HL-60/S4 treated with phorbol 12-myristate 13-acetate at 8.2 ng/mL for 4 days and 3 days (cell line): ENCODE measurements around the gene MEF2A.

Experiments used
- in situ Hi-C: fragments of 300-500 bp; cut with MboI; formaldehyde crosslinking; loops from 2 replicates; pipeline ENCODE4 v1.15.0; 2022; ENCODE audit warnings: low sequenced_read_pairs

The MEF2A gene

DNA sequence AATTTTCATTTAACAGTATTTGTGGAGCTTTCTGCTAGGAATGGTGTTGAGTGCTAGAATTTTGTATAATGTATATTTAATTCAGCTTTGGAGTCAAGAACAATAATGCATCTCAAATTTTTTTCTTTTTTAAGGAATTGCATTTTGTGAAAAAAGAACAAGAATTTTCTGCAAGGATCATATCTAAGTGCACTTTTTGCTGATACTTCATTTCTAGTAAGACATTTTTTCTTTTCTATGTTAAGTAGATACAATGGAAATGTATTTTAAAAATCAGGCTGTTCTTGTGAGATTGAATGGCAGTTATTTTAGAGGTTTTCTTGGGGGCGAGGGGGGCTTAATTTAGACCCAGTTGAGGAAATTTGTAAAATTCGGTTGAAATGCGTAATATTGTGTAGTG is 32.5 kb downstream of the MEF2A start:
- in situ Hi-C loops = no loop called here

DNA sequence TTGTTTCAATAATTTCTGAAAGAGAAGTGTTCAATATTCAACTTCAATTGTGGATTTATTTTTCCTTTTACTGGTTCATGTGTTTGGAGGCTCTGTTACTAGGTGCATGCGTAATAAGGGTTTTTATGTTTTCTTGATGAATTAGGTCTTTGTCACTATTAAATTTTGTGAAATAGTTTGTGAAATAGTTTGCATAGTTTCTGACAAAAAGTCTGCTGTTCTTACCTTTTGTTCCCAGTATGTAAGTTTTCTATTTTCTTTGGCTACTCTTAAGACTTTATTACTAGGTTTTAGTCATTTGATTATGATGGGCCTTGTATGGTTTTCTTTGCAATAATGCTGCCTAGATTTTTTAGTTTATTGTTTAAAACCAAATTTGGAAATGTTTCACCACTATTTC is 38.0 kb downstream of the MEF2A start:
- in situ Hi-C loops = no loop called here

DNA sequence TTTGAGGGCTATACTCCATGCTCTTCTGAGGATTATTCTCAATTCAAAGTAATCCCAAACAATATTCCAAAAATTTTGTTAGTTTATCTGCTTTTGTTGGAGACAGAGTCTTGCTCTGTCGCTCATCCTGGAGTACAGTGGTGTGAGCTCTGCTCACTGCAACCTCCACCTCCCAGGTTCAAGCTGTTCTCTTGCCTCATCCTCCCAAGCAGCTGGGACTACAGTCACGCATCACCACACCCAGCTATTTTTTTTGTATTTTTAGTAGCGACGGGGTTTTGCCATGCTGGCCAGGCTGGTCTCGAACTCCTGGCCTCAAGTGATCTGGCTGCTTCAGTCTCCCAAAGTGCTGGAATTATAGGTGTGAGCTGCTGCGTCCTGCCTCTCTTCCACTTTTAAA is 39.1 kb downstream of the MEF2A start:
- in situ Hi-C loops = no loop called here

DNA sequence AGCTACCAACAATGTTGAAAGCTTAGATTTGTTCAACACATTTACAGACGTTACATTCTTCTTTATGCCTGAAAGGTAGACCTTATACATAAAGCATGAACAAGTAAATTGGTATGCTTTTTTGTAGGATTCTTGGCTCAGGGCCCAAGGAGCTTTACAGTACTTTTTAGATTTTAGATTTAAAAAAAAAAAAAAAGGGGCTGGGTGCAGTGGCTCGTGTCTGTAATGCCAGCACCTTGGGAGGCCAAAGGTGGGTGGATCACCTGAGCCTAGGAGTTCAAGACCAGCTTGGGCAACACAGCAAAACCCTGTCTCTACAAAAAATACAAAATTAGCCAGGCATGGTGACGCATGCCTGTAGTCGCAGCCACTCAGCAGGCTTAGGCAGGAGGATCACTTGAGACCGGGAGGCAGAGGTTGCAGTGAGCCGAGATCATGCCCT is 39.7 kb downstream of the MEF2A start:
- in situ Hi-C loops = no loop called here

DNA sequence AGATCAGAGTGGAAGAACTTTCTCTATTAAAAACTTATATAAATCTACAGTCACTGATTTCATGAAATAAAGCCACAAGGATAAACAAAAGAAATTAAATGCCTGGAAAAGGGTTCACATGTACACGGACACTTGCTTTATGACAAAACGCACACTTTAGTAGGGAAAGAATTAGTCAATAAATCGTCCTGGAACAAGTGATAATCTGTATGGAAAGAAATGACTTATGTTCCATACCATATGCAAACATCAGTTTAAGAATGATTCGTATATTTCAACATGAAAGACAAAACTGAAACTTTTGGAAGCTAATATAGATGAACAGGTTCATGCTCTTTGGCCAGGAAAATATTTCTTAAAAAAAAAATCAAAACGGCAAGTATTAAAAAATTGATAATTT is 40.2 kb downstream of the MEF2A start:
- in situ Hi-C loops = no loop called here

DNA sequence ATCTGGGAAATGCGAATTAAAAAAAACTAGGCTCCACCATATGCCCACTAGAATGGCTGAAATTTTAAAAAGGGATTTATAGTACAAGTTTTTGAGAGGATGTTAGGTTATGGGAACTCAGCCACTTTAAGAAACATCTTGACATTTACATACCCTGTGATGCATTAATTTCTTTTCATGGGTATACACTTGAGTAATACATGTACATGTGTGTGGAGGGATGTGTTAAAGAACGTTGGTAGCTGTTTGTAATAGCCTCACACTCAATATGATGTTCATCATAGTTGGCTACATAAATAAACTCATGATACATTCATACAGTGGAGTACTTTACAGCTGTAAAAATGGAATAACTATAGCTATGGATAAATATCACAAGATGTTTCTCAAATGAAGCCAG is 40.9 kb downstream of the MEF2A start:
- in situ Hi-C loops = no loop called here

DNA sequence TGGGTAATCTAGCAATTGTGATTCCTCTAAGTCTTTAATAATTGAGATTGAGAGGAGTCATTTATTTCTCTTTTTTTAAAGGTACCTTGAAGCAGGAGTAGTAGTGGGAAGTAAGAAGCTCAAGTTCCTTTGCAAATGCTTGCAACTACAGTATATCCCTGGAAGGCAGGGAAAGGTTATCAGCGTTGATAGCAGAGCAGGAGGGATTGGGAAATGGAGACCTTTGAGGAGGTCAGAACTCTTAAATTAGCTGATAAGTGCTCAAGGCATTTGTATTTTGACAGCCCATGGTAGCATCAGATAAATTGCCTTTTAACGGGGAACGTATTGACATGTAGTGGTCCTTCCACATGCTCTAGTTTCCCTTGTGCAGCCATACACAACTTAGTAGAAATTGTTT is 47.7 kb downstream of the MEF2A start:
- in situ Hi-C loops = no loop called here

DNA sequence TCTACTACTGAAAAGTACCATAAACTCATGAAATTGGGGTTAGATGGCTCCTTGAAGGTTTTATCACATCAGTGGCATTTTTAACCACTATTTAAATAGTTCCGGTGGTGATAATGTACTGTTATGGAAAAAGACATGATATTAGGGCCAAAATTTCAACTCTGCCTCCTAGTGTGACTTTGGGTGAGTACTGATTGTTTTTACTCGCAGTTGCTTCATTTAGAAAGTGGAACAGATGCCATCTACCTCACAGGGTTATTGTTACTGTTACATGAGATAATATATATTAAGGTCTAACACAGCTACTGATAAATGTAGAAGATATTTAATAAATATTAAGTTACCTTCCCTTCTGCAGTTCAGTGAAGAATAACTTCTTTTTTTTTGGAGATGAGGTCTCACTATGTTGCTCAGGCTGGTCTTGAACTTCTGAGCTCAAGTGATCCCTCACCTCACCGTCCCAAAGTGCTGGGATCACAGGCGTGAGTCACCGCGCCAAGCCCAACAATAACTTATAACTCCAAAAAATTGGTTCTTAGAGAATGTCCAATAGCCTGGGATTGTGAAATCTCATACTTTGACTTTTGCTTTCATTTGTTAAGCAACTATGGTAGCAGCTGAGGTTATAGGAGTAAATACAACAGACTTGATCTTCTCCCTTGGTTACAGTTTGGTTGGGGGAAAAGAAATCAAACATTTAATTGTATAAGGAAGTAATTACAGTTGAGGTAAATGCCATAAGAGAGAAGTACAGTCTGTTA is 48.3 kb downstream of the MEF2A start:
- in situ Hi-C loops = no loop called here

DNA sequence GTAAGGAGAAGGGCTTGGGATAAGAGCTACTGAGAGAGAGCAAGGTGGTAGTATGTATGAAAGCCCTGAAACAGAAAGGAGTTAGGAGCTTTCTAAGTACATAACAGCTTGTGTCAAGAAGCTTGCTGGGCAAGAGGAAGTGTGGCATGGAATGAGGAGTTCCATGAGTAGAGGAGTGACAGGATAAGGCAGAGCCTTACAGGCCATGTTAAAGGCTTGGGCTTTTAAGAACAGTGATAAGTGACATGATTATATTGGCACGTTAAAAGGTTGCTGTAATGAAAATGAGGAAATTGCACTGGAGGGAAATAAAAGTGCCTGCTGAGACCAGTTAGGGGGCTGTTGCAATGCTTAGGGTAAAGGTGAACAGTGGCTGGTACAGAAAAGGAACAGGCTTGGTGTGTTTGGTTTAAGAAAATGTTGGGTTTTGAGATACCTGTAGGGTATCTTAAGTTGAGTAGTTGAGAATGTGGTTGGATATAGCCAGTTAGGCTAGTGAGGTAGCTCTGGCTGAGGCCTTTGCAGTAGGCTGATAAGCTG is 49.0 kb downstream of the MEF2A start:
- in situ Hi-C loops = no loop called here

DNA sequence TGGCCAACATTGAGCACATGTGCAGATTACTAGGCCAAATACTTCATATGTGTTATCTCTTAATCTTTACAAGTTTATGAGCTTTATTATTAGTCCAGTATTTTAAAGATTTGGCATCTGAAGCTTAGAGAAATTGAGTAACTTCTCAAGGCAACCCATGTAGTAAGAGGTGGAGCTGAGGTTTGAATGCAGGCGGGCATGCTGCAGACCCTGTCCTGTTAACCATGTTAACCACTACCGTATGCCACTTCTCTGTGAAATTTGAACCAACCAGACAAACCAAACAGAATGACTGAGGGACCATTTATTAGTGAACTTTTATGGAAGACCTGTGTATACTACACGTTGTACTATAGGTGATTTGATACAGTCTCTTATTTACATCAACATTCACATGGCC is 49.7 kb downstream of the MEF2A start:
- in situ Hi-C loops = no loop called here

DNA sequence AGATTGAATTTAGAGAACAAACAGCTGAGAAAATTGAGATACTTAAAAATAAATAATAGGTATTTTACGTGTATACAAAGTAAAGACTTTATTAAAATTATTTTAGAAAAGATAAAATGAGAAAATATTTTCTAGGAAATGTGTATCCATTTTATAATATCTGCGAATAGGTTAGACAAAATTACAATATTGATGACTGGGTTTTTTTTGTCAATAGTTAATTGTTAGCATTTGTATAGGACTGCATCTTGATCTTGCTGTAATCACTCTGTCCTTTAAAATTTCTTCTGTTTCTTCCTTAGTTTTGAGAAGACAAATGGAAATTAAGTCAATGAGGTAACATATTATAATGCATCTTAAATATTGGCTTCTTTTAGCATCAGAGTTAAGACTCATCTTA is 50.3 kb downstream of the MEF2A start:
- in situ Hi-C loops = no loop called here

DNA sequence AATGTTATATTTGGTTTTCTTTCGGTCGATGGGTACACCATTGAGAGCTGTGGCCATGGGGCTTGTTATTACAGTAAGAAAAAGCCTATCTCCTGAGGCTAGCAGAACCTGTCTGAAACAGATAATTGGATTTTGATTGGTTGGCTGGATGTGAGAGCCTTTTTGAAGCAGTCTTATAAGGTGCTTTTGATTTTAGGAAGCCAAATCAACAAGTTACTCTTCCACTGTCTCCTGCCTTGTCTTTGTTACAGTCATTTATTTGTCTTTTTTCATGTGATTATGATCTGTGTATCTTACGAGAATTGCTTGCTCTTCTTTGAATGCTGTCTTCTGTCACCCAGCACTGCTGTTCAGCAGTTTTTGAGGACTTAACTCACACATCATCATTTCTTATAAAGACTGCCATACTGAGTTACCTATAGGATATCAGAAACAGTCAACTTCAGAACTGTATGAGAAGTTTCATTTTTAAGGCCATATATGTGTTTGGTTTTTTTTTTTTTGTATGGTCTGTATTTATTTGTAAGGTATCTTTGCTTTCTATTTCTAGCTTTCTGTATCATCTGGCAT is 51.1 kb downstream of the MEF2A start:
- in situ Hi-C loops = no loop called here

DNA sequence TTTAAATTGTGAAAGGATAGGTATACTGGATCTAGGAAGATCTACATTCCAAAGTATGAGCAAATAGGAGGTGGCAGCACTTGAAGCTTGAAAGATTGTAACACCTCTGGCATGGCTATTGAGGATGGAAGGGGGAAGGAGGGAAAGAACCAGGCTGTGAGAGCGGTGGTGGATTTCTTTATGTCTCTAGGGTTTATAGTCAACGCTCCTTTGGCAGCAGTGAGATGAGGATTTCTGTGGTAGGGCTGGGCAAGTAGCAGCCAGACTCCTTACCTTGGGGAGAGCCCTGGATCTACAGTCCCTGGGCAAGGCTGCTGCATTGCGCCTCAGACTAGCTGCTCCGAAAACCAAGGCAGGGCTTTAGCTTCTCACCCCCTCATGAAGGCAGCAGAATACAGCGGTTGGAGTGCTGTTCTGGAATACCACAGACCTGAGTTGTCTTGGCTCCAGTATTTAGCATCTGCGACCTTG is 53.2 kb downstream of the MEF2A start:
- in situ Hi-C loops = no loop called here

DNA sequence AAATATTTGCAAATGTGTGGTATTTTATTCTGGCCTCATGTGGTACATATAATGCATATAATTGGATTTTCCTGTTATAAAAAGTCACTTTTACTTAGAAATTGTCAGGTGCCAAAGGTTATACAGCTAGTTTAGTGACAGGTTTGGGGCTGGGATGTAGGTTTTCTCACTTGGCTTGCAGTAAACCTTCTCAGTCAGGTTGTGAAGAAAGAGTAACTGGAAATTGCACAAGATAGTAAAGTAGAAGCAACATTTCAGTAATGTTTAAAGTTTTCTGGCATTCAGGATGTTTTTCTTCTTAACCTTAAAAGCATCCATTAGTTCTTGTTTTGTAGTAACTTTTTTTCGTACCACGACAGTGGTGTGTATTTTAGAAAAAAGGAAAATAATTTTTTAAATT is 53.9 kb downstream of the MEF2A start:
- in situ Hi-C loops = no loop called here

DNA sequence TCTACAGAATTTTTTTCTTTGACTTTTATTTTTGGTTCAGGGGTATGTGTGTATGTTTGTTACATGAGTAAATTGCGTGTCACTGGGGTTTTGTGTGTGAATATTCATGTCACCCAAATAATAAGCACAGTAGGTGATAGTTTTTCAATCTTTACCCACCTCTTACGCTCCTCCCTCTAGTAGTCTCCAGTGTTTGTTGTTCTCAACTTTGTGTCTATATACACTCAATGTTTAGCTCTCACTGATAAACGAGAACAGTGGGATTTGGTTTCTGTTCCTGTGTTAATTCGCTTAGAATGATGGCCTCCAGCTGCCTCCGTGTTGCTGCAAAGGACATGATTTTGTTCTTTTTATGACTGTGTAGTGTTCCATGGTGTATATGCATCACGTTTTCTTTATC is 54.4 kb downstream of the MEF2A start:
- in situ Hi-C loops = no loop called here

DNA sequence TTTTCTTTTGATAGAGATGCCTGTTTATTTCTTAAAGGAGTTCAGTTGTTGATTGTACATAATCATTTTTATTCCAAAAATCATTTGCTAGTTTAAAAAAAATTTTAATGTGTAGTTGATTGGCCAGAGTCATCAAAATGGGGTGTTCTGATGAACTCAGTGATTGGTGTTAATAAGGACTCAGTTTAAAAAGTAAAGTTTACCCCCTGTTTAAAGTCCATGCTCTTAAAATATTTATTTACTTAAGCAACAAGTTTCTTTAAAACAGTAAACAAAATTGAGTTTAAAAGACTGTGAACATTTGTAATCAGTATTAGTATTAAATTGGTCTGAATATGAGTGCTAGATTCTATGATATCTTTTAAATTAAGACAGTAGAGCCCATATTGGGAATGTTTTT is 56.0 kb downstream of the MEF2A start:
- in situ Hi-C loops = no loop called here

DNA sequence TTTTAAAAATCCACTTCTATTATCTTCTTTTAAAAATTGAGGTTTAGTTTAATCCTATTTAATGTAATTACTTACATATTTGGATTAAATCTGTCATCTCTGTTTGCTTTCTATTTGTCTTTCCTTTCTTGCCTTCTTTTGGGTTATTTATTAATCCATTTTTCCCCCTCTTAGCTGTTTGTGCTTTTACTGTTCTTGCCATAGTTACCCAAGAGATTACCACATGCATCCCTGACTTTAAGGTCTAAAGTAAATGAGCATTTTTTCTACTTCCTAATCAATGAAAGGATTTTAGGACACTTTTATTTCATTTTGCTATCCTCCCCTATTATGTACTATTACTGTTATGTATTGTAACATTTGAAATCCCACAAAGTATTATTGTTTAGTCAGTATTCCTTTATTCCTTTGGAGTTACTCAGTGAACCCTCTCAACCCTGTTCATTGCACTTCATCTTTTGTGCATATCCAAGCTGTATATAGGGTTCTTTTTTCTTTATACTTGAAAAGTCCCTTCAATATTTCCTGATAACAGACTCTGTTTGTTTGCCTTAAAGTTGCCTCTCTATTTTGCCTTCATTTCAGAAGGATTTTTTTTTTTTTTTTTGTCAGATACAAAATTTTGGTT is 62.7 kb downstream of the MEF2A start:
- in situ Hi-C loops = no loop called here

DNA sequence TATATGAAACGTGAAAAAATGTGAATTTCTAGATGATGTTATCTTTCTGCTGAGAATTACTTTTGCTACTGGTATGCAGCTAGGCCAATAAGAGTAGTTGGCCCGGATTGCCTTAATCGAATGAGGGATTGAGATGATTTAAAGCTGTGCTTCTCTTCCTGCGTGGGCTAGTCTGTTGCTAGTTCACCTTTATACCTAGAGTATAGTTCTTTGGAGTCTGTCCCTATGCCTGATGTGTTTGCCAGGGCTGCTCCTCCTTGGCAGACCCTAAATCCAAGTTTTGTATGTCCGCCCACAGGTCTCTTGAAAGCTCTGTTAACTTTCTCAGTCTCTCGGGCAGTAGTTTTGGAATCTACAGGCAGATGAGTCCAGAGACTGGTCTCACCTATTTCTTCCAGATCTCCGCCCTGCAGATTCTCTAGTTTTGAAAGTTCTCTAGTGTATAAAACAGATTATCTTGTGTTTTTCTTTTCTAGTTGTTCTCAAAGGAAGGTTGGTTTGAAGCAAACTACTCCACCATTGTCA is 64.9 kb downstream of the MEF2A start:
- in situ Hi-C loops = no loop called here

DNA sequence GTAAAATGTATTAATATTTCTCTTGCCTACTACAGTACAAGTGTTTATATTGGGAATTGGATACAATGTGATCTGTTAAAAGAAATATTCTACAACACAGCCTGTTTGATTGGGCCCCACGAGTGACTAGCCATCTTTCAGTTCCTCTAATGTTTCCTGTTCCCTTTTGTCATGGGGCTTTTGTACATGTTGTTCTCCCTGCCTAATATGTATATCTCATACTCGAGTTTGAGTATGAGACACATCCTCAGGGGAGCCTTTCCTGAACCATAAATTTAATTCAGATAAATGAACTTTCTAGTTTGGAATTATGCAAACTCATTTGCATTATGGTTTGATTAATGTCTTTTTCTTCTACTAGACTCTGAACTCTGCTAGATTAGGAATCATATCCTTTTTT is 65.5 kb downstream of the MEF2A start:
- in situ Hi-C loops = no loop called here

DNA sequence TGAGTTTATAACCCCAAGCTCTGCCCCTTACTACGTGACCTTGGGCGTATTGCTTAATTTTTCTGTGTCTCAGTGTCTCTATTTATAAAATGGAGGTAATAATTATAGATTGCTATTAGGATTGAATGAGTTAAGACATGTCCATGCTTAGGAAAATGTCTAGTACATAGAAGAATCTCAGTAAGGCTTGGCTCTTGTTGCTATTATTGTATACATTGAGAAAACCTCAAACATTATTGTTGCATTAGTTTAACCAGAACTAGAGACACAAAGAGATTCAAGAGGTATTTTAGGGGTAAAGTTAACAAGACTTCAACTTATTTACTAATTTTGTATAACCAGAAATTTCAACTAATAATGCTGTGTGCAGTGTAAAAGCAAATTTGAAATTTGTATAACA is 66.7 kb downstream of the MEF2A start:
- in situ Hi-C loops = no loop called here

DNA sequence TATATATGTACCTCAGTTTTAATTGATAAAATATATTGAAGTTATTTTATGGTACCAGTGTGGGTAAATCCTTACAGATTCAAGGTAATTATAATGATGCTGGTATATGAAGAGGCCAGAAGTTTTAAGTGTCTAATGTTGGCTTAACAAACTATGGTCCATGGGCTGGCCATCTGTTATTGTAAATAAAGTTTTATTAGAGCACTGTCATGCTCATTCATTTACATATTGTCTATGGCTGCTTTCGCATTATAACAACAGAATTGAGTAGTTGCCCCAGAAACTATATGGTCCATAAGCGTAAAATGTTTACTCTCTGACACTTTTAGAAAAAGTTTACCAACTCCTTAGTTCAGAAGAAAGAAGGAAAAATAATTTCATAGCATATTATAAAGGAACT is 67.9 kb downstream of the MEF2A start:
- in situ Hi-C loops = no loop called here

DNA sequence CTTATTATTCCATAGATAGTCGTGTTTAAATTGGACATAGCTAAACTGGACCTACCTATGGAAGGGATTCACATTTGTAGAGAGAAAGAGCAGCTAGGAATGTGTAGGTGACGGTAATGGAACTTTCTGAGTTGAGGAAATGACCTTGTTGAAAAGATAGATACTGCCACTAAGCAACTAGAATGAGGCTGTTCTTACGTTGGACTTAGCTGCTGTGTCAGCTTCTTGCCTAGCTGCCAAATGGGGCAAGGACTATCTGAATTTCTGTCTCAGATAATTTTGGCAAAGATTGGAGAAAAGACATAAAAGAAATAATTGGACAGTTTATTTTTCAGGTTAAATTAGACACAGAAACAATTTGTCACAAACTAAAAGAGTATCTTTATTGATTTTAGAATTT is 68.8 kb downstream of the MEF2A start:
- in situ Hi-C loops = no loop called here
